Upper lobe of left lung (tissue), 4 donors: ENCODE measurements around the gene TBC1D8B.

Source experiments
- CTCF ChIP-seq, 6 experiments: fragments of 450-650 bp in 4 of 6; fragments of 200-600 bp in 2 of 6; sonication (generic) in 2 of 6; IDR thresholded peaks; one replicate each; pipeline ENCODE4 v1.5.1; 2016 to 2019; ENCODE audit warnings: antibody characterized with exemption in 6 of 6
- POLR2A ChIP-seq, 4 donors: fragments of 450-650 bp; IDR thresholded peaks; one replicate each; pipeline ENCODE4 v1.5.1; 2016 to 2017; ENCODE audit warnings: antibody characterized with exemption in 4 of 4, mild to moderate bottlenecking in 2 of 4
- POLR2AphosphoS5 ChIP-seq, 2 donors: sonication (generic); formaldehyde crosslinking; IDR thresholded peaks; one replicate each; pipeline ENCODE4 v1.5.1; 2017; ENCODE audit warnings: antibody characterized with exemption in 2 of 2

GRCh38 chrX:106903856-106904528, 101.5 kb downstream of the TBC1D8B start:
- no peak for TF ChIP-seq CTCF (IDR thresholded peaks at IDR 0.05)
- TF ChIP-seq POLR2A (IDR thresholded peaks at IDR 0.05) = no peak
- no peak for TF ChIP-seq POLR2AphosphoS5 (IDR thresholded peaks at IDR 0.05)
